Measurements from ENCODE around the gene LCN9.

Gene LCN9

GRCh38 chr9:135662758-135663450 lies at the start of gene LCN9:
TSS of gene LCN9 (plus strand) at chr9:135663309. CDS start at chr9:135663322, 13 bp downstream.
- no peak for TF ChIP-seq CTCF (IDR thresholded peaks at IDR 0.05; ENCODE audit: insufficient read depth, low read length, poor library complexity, severe bottlenecking)
- Histone ChIP-seq H3K4me3 (replicated peaks; ENCODE audit: low read depth, low read length) (no peak within 1 kb of the TSS), H3K36me3 (ENCODE audit: control insufficient read depth, insufficient read depth, low read length) (no peaks in the 10 kb centered on the region), H3K27me3 (replicated peaks; ENCODE audit: control insufficient read depth, insufficient read depth, low read length) (no peaks in the 10 kb centered on the region)
- DNase-seq (ENCODE audit: extremely low read depth, insufficient read length) = no peak

GRCh38 chr9:135613946-135614805 lies 48.9 kb upstream of the LCN9 start:
- TF ChIP-seq CTCF (IDR thresholded peaks at IDR 0.05; ENCODE audit: insufficient read depth, low read length, poor library complexity, severe bottlenecking) = no peak
- H3K36me3 ChIP-seq (ENCODE audit: control insufficient read depth, insufficient read depth, low read length) = no peaks in the 10 kb centered on the region
- no peaks in the 10 kb centered on the region for H3K27me3 ChIP-seq (replicated peaks; ENCODE audit: control insufficient read depth, insufficient read depth, low read length)
- no peak for DNase-seq (ENCODE audit: extremely low read depth, insufficient read length)
- no peak overlapping the region for H3K4me3 ChIP-seq (replicated peaks; ENCODE audit: low read depth, low read length)

GRCh38 chr9:135614821-135615665 lies 48.1 kb upstream of the LCN9 start:
- Histone ChIP-seq H3K36me3 (ENCODE audit: control insufficient read depth, insufficient read depth, low read length) (no peaks in the 10 kb centered on the region), H3K27me3 (replicated peaks; ENCODE audit: control insufficient read depth, insufficient read depth, low read length) (no peaks in the 10 kb centered on the region), H3K4me3 (replicated peaks; ENCODE audit: low read depth, low read length) (no peak overlapping the region)
- DNase-seq (ENCODE audit: extremely low read depth, insufficient read length) = no peak
- TF ChIP-seq CTCF (IDR thresholded peaks at IDR 0.05; ENCODE audit: insufficient read depth, low read length, poor library complexity, severe bottlenecking) = no peak

- no peak for DNase-seq (ENCODE audit: extremely low read depth, insufficient read length)
- Histone ChIP-seq H3K4me3 (replicated peaks; ENCODE audit: low read depth, low read length) (no peak overlapping the region), H3K36me3 (ENCODE audit: control insufficient read depth, insufficient read depth, low read length) (no peaks in the 10 kb centered on the region), H3K27me3 (replicated peaks; ENCODE audit: control insufficient read depth, insufficient read depth, low read length) (no peaks in the 10 kb centered on the region)
- peak; percentile 10 for TF ChIP-seq CTCF (IDR thresholded peaks at IDR 0.05; ENCODE audit: insufficient read depth, low read length, poor library complexity, severe bottlenecking)
These were observed 47.2 kb upstream of the LCN9 start for GRCh38 chr9:135615666-135616618.

Data from GM06990 (cell line).